Fibroblast of skin of scalp (primary cell): ENCODE data around the gene EBF4.

Experiments
- DNase-seq: peaks from one replicate; pipeline ENCODE4 v3.0.0-alpha.2; 2013

Gene EBF4

DNA sequence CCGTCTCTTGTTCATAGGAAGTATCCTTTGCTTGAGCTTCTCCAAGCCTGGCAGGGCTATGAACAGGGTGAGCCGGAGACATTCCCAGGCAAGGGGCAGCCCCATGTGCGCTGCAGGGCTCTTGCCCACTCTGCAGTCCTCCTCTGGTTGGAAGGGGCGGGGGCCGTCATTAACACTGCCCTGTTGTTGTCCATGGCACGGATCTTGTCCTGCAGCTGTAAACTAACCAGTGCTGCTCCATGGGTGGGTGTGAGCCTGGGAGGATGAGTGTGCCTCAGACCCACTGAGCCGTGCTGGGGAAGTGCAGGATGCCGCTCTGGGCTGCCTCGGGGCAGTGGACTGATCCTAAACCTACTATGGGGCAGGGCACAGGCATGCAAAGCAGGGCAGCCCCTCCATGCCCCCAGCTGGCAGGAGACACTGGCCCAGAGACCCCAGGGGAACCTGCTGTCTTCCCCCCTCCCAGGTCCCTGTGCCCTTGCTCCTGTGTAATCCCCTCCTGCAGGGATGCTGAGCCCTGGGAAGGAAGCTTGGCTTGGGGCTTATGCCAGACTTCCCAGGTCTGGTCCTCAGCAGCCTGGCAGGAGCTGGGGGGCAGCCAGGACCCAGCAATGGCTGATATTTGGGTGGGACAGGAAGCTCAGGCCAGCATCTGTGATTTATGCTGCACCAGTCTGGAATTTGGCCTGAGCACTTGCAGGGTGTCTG, 8.5 kb downstream of the EBF4 start:
- no peak for DNase-seq

DNA sequence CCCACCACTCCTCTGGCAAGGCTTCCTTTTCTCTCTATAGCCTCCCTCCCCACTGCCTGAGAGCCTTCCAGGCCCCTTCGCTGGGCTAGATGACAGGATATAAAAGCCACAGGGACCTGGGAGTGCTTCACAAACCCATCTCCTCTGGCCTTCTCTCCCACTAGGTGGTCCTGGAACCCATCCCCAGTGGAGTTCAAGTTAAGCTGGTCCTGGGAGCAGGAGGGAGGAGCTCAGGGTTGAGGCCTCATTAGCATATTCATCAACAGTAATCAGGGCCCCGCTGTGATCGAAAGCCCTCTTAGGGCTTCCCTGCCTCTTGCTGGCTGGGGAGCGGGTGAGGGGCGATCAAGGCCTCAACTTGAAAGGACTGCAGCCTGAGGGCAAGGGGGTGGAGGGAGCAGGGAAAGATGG, 9.1 kb downstream of the EBF4 start:
- DNase-seq: no peak

DNA sequence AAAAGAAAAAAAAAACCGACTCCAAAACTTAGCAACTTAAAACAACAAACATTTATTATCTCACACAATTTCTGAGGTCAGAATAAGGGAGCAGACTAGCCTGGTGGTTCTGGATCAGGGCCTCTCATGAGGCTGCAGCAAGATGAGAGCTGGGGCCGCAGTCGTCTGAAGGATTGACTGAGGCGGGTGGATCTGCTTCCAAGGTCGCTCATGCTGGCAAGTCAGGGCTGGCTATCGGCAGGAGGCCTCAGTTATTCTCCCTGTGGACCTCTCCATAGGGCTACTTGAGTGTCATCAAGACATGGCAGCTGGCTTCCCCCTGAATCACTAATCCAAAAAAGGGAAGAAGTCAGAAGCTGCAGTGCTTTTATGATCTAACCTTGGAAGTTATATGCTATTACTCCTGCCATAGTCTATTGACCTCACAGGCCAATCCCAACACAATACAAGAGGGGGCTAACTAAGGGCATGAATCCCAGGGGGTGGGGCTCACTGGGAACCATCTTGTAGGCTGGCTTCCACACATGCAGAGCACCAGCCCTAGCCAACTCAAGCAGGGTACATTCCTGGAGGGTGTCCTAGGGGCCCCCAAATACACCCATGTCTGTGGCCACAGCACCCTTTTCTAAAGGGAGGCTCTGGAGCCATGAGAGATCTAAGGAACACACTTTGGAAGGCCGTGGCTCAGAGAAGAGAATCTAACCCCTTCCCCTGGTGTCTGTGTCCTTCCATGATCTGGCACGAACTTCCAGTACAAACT, 11.3 kb downstream of the EBF4 start:
- DNase-seq: no peak

DNA sequence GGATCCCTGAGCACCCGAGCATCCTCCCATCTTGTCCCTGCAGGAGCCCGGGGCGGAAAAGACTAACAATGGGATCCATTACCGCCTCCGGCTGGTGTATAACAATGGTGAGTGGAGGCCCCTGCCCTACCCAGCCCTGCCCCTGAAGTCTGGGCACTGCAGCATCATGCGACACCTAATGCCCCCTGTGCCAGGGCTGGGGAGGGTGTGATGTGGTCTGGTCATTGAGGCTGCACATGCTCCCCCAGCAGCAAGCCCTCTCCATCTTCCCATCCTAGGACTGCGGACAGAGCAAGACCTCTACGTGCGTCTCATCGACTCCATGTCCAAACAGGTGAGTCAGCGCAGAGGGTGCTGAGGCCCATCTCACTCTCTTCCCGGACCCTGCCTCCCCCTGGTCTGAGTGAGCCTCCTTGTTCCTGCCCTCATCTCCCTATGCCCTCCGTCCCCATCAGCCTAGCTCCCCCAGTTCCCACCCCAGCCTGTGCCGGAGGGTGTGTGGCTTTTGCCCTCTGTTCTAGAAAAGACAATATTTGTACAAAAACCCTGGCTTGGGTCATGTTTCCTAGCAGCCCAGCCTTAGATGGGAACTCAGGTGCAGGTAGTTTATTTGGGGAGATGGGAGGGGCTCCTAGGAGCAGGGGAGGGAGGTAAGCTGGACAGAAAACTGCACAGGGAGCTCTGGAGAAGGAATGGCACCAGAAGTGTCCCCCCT, 13.5 kb downstream of the EBF4 start:
- no peak for DNase-seq

DNA sequence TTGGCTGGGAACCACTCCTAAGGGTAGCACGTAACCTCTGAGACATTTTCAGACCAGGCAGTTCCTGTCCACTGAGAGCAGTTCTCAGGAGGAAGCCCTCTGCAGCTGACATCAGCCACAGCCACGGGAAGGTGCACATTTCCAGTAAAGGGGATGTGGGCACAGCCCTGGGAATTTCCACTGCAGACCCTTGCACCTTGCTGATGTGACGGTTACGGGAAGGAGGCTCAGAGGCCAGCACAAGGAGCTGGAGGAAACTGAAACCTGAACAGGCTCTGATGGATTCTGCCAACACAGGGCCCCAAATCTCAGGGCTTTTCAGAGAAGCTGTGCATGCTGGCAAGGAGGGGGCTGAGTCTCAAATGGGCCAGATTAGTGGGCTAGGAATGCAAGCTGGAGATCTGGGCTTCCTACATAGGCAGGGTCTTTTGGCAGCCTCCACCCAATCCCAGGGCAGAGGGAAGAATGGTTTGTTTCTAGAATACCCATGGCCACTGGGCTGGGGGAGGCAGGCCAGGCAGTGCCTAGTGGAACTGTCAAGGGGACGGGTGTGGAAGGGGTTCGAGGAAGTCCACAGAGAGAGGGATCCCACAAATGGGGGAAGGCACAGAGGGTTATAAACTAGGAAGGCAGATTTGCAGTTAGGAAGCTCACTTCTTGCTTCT, 14.2 kb downstream of the EBF4 start:
- DNase-seq: no peak

DNA sequence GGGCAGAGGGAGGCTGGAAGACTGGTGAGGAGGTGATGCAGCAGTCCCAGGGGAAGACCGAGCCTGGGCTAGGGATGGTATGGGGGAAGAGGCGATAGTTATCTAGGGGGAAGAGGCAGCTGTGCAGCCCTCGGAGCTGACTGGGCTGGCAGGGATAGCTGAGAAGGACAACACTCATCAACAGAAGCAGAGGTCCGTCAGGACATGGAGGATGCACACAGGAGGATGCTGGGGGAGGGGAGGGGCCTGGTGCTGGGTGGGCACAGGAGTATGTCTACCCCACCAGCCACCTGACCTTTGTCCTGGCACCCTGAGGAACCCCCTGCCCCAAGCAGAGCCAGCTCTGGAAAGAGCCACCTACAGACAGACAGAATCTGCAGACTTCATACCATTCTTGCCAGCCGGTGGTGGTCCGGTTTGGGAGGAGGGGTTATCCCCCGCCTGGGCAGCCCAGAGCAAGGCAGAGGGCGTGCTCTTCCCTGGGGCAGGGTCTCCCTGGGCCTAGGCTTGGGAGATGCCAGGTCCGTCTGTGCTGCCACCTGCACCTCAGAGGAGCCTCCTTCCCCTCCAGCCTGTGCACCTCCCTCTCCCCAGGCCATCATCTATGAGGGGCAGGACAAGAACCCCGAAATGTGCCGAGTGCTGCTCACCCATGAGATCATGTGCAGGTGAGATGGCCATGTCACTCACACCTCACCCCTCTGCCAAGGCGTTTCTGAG, 14.9 kb downstream of the EBF4 start:
- DNase-seq: no peak

DNA sequence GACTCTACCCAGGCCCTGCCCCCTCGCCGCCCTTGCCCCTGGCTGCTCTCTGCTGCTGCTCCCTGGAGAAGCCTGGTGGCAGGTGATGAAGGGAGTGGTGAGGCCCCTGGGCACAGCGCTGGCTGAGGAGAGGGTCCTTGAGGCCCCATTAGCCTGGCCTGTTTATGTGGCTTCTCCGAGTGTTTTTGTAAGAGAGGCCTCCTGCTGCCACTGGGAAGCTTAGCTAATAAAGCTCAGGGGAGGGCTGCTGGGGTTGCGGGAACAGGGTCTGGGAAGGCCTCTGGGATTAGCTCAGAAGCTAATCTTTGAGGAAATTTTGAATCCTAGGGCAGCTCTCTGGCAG, 15.5 kb downstream of the EBF4 start:
- DNase-seq: no peak

DNA sequence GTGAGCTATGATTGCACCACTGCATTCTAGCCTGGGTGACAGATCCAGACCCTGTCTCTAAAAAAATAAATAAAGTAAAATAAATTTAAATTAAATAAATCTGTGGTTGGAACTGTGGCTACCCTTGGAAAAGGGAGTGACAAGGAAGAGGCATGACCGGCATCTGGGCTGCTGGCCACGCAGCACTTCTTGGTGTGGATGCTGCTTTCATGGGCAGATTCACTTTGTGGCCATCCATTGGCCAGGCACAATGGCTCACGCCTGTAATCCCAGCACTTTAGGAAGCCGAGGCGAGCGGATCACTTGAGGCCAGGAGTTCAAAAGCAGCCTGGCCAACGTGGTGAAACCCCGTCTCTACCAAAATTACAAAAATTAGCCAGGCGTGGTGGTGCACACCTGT, 16.1 kb downstream of the EBF4 start:
- no peak for DNase-seq

DNA sequence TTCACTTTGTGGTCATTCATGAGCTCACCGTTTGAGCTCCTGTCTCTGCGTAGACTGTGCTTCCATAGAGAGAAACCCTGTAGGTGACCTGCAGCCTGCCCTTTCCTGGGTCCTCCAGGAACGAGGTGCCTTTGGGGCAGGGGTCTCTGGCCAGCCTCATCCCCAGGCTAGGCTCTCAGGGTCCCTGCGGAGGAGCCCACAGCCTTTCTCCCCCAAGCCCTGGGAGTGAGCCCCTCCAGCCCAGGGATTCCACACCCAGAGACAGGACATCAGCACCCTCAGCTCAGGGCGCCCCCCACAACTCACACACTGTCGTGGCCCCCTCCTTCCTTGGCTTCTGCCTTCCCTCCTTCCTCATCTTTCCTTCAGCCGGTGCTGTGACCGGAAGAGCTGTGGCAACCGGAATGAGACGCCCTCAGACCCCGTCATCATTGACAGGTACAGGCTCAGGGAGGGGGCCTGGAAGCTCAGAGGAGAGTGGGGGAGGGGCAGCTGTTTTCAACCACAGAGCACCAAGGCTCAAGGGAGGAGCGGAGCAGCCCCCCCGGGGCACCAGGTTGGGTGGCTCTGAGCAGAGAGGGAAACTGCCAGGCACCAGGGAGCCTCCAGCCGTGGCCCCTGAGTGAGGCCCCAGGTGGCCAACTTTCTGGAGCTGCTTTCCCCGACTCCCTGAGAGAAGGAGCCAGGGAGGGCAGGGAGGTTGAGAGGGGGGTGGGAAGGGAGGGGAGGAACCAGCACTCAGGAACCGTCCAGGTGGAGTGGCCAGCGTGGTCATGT, 16.8 kb downstream of the EBF4 start:
- DNase-seq: no peak

DNA sequence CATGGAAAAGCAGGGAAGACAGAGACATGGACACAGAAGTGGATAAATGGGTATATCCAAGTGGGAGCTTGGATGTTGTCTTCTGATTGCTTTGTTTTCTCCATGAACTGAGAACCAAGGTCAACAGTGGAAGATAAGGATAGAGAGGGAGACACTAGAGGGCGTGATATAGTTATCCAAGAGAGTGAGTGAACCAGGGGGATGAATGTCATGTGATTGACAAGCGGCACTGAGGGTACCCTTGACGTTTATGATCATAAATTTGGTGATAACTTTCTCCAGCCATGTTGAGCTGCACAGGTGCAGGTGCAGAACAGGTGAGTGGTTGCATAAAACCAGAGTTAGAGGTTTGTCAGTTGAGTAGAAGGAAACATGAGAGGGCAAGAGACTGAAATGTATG, 20.7 kb downstream of the EBF4 start:
- no peak for DNase-seq

DNA sequence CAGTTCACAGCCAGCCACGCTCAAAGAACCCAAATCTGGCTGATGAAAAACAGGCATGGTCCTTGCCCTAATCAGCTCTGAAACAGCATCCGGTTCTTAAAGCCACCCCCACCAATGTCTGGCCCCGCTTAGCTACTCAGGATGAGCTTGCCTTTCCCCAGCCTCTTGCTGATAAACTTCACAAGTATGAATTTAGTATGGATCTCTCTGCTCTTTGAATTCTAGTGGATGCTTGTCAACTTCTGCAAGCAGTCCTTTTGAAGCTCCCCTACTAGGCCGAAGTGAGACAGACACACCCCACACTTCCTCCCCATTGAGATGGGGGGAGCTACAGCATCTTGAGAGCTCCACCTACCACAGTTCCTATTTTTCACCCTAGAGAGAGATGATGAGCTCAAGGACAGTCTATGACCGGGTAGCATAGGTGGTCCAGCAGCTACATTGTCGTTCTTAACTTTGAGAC, 36.7 kb downstream of the EBF4 start:
- peak; percentile 12 for DNase-seq

DNA sequence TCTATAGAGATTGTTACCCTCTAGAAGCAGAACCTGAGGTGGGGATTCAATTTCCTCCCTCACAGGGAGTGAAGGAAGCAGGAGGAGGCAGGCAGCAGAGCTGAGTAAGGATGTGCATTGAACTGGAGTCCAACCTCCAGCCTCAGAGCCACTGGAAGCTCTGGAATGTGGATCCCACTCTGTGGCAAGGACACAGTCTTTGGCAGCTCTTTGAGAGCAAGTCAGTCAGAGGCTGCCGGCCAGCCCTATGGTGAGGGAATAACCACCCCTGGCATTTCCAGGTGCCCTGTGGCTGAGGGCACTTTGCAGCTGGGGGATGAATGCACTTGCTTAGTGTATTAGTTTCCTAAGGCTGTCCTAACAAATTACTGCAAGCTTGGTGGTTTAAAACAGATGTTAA, 37.2 kb downstream of the EBF4 start:
- peak; percentile 47 for DNase-seq

DNA sequence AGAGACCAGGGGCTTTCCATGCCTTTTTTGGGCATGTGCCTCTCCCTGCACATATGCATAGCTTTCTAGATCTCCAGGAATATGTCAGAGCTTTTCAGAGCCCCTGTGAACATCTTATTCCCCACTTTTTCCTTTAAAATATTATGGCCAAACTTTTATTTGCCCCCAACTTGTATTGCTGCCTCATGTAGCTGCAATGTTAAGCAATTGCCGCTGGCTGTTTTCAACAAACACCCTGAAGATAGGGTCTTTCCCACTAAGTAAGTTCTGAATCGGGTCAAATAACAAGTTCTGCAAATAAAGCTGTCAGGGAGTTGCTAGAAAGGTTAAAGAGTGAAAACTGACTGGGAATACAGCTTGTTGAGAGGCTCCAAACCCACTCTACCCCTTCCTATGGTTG, 42.3 kb downstream of the EBF4 start:
- no peak for DNase-seq

DNA sequence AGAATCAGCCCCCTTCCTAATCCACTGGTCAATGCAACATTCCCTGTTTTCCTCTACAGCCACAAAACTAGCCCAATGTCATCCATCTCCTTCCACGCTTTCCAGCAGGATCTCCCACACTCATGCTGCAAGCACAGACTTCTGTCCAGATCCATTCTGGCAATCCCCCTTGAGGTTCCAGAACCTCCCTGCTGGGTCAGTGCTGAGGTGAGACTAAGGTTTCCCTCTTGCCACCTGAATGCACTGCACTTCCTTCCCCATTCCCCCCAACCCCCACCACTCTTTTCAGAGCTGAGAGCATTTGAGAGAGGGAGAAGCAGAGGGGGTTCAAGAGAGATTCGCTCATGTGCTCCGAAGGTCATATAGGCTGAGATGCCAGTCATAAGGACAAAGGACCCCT, 43.9 kb downstream of the EBF4 start:
- DNase-seq: no peak

DNA sequence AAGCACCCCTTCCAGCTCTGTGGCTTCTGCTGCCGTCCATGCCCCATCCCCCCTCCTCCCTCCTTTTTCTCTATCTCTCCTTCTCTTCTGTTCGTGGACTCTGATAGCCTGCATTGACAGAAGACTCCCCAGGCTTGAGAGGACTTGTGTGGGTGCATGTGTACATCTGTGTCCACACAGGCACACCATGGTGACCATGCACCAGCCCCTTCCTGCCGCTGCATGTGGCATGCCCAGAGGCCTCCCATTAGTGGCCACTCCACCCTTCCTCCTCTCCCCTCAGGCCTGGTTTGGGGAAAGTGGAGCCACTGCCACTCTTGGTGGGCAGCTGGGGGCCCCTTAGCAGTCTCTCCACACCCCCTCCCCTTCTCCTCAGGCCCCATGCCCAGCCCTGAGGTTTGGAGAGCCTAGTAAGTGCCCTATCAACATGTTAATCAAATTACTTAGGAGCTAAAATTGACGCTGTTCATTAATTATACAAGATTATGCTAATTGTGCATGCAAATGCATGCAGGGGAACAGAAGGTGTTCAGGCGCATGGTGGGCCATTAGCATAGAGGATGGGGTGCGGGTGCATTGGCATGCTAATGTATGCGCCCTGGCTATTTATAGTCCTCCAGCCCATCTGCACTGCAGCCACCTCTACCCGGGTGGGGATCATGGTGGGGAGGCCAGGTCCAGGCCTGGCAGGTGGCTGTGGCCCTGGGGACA, 45.9 kb downstream of the EBF4 start:
- DNase-seq: no peak

DNA sequence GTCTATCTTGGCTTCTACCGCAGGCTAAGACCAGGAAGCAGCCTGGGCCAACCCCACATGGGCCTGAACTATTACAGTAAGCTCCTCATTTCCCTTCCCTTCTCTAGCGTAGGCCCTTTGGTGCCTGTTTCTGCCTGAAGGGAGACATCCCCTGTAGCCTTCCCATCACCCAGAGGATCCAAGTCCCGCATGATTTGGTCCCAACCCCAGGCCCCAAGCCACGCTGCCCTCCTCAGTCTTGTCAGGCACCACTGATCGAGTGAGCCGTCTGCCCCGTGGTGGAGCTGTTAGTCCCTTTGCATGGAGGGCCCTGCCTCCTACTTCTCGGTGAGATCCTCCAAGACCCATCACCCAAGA, 46.4 kb downstream of the EBF4 start:
- DNase-seq: no peak

DNA sequence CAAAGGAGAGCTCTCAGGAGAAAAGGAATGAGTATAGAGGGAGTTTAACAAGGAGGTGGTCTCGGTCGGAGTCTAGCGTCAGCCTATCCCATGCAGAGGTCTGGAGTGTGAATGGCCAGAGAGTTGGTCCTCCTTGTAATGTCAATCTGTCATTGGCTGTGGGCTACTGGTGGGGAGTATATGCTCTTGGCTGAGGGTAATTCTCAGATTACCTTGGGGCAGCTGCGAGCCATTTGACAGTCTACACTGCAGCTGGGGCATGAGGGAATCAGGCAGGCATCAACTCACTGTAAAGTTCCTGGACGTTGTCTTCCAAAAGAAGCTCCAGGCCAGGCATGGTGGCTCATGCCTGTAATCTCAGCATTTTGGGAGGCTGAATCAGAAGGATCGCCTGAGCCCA, 48.1 kb downstream of the EBF4 start:
- no peak for DNase-seq

DNA sequence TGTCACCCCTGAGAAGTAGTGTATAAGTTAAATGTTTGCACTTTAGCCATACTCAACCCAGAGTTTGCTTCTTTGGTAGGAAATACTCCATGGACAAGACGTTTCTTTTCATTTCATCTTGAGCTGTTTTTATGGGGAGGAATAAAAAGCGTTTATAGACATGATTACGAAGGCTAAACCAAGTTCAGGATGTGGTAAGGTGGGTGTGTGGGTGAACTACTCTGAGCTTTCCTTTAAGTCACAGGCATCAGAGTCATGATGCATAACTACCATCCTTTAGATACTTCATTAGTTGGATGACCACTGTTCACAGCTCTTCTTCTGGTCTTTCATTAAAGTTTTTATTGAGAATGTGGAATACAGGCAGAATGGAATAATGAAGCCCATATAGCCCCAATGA, 48.9 kb downstream of the EBF4 start:
- DNase-seq: no peak

DNA sequence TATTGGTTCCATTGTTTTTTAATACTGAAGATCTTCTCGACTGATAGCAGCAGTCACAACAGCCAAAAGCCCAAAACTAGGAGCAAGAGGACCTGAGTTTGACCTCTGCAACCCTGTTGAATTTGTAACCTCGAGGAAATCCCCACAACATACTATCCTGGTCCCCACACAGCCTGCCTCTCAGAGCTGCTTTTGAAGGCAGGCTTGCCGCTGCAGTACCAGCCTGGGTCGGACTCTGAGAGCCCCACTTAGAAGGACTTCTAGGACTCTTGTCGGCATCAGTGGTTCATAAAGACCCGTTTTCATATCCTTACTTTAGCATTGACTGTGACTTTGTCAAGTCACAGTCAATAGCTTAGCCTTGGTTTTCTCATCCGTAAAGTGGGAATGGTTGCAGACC, 49.3 kb downstream of the EBF4 start:
- no peak for DNase-seq

DNA sequence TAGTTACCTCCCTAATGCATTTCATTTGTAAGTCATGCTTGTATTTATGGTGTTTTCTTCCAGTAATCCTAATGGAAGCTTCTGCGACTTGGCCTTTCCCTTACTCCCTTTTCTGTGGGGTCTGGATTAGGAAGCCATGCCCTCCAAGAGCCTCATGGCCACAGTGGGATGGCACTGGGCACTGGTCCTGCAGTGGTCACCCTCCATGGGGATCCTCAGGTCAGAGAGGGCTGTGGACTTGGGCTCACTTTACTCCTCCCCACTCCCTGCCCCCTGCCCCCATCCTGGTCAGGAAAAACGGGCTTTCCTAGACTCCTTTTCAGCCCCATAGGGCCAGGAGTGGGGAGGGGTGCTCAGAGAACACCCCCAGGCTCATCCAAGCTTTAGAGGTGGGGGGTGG, 49.9 kb downstream of the EBF4 start:
- no peak for DNase-seq

DNA sequence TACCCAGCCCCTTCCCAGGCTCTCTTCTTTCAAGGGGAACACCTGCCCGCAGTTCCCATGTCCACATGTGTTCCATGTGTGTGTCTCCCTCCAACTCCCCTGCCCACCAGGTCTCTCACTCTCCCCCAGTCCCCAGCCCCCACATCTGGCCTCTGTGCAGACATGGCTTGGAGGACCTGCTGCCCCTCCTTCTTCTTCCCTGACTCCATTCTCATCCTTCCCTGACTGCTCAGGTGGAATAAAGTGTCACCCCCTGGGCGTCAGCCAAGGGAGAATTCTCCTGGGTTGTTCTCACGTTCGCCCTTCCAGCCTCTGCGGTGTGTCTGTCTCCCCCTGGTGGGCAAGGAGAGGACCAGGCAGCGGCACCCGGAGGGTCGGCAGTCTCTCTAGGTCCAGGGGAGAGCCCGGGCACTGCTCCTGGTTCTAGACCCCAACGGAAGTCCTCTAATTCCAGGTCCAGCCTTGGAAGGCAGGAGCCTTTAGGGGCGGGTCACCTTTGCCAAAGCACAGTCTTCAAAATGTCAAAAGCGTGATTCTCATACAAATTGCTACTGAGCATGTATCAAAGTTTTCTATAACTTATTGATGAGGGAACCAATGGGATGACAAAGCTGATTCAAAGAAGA, 50.5 kb downstream of the EBF4 start:
- DNase-seq: peak; percentile 66
